ENCODE measurements around the gene ACTG1. TPM values are rescaled to one million over a fixed set of nuclear protein-coding genes. Genes with fewer than 3 reads are reported as not detected.

The ACTG1 gene
- total and polyA plus RNA-seq, 2 of the 13 experiments (the other 11 are each of a cell fraction or from before 2014, with no cell fraction given) = 973 to 1,138 TPM

- TF ChIP-seq HNF1B (CRISPR knock-in tag; IDR thresholded peaks at IDR 0.05) (peak; percentile 56; the same call in 1 of the 2 replicates), YEATS2 (CRISPR knock-in tag; IDR thresholded peaks at IDR 0.05; ENCODE audit: borderline replicate concordance) (no peak), HOXA9 (CRISPR knock-in tag; IDR thresholded peaks at IDR 0.05; ENCODE audit: borderline replicate concordance) (no peak), ZNF776 (CRISPR knock-in tag; IDR thresholded peaks at IDR 0.05) (no peak), CTCF (CRISPR knock-in tag; IDR thresholded peaks at IDR 0.05) (peak; percentile 70), ZFX (CRISPR knock-in tag; IDR thresholded peaks at IDR 0.05; ENCODE audit: low read depth) (peak; percentile 36; the same call in 1 of the 2 replicates), GTF3A (CRISPR knock-in tag; conservative IDR thresholded peaks at IDR 0.05) (no peak), MED8 (CRISPR knock-in tag; IDR thresholded peaks at IDR 0.05; ENCODE audit: insufficient replicate concordance) (no peak), BRF2 (CRISPR knock-in tag; IDR thresholded peaks at IDR 0.05) (no peak), U2AF2 (IDR thresholded peaks at IDR 0.05; ENCODE audit: low read depth, low read length) (no peak), ZNF883 (CRISPR knock-in tag; IDR thresholded peaks at IDR 0.05; ENCODE audit: not compliant biosample characterization) (no peak), SMAD9 (CRISPR knock-in tag; IDR thresholded peaks at IDR 0.05) (no peak), FOXO4 (CRISPR knock-in tag; conservative IDR thresholded peaks at IDR 0.05) (no peak), ZBTB4 (CRISPR knock-in tag; IDR thresholded peaks at IDR 0.05; ENCODE audit: borderline replicate concordance) (no peak), GATAD1 (CRISPR knock-in tag; IDR thresholded peaks at IDR 0.05) (0 out of 2 replicates have a peak, but pooled peaks have one; percentile 27), GATA4 (IDR thresholded peaks at IDR 0.05; ENCODE audit: borderline replicate concordance, low read depth) (no peak), RFX5 (IDR thresholded peaks at IDR 0.05; ENCODE audit: low read depth, low read length) (no peak)
Observed at GRCh38 chr17:81522491-81523401, 10.1 kb upstream of the ACTG1 start (continued).
